GM18907 (cell line): ENCODE measurements around the gene PLP2.
"Not testable (repeated sequence)": the region's sequence is repeated elsewhere in the genome, so short reads cannot be mapped to it uniquely, and the experiment has no call there.

Experiments
- ATAC-seq: cut with Tn5 transposase; IDR thresholded peaks from one replicate; pipeline ENCODE4 v1.9.1; 2021; ENCODE audit warnings: mild to moderate bottlenecking, moderate library complexity; ENCODE audit not compliant: unreplicated experiment

PLP2 gene, protein sequence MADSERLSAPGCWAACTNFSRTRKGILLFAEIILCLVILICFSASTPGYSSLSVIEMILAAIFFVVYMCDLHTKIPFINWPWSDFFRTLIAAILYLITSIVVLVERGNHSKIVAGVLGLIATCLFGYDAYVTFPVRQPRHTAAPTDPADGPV

DNA sequence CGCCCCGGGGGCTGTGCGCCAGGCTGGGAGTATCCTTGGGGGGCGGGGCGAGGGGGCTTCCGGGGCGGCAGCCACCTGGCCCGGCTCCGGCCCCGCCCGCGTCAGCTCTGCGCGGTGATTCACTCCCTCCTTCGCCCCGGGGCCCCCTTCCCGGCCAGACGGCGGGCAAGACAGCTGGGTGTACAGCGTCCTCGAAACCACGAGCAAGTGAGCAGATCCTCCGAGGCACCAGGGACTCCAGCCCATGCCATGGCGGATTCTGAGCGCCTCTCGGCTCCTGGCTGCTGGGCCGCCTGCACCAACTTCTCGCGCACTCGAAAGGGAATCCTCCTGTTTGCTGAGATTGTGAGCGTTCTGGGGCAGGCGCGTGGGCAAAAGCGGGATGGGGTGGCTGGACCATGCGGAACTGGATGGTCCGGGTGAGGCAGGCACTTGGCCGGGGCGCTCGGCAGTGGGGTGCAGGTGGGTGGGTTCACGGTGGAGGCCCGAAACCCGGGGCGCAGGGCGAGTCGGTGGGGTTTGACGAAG lies at the start of gene PLP2:
Gene PLP2, plus strand, starts transcription at position 147 of the 528 bp plus-strand sequence. Its CDS starts 103 bp downstream, at position 250.
- peak; percentile 34 for ATAC-seq

DNA sequence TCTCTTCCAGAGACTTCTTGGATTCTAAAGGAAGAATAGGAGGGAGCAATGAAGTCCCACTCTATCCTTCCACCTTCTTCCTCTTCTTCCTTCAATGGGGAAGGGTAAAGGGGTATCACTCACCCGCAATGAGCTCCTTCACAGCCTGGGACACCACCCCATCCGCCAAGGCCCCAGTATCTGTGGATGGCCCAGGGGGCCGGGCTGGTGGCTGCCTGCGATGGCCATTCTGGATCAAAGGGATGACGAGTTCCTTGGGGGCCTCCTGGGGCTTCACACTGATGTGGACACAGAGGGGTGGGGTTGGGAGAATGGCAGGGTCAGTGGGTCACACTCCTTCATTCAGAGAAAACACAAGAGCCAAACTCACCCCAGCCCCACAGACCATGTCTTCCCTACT lies 49.2 kb upstream of the PLP2 start:
- no peak for ATAC-seq

DNA sequence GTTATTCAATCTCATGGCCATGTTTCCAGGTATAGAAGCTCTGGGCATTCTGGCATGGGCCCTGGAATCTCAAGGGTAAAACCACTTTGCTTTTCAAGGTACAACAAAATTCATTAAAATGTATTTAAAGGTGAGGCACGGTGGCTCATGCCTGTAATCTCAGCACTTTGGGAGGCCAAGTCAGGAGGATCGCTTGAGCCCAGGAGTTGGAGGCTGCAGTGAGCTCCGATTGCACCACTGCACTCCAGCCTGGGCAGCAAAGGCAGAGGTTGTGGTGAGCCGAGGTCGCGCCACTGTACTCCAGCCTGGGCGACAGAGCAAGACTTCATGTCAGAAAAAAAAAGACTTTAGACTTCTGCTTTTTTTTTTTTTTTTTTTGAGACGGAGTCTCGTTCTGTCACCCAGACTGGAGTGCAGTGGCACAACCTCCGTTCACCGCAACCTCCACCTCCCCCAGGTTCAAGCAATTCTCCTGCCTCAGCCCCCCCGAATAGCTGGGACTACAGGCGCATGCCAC lies 43.9 kb upstream of the PLP2 start:
- not testable (repeated sequence) for ATAC-seq

DNA sequence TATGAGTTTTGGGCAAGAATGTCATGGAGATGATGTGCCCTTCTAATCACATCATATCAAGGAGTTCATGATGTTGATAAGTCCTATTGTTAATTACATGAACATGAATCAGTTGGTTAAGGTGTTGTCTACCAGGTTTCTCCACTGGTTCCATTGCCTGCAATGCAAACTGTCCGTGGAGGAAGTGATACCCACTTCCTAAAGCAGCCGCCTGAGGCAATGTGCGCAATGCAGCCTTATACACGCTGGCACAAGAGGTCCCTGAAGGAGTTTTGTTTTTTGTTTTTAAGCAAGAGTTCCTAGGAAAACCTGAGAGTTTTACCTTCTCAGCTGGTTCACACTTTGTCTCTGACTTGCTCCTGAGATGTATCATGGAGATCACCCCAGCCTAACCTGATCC lies 42.3 kb upstream of the PLP2 start:
- no peak for ATAC-seq

DNA sequence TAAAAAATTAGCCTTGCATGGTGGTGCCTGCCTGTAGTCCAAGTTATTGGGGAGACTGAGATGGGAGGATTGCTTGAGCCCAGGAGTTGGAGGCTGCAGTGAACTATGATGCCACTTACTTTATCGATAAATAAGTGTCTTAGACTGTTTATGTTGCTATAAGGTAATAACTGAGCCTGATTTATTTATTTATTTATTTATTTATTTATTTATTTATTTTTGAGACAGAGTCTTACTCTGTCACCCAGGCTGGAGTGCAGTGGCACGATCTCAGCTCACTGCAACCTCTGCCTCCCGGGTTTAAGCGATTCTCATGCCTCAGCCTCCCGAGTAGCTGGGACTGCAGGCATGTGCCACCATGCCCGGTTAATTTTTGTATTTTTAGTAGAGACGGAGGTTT lies 39.4 kb upstream of the PLP2 start:
- not testable (repeated sequence) for ATAC-seq

DNA sequence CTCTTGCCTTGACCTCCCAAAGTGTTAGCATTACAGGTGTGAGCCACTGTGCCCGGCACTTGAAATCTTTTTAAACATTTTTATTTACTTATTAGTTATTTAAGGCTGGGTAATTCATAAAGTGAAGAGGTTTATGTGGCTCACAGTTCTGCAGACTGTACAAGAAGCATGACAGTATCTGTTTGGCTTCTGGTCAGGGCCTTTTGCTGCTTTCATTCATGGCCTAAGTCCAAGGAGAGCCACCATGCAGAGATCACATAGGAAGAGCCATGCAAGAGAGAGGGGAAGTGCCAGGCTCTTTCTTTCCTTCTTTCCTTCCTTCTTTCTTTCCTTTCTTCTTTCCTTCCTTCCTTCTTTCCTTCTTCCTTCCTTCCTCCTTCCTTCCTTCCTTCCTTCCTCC lies 37.9 kb upstream of the PLP2 start:
- ATAC-seq, result no peak

DNA sequence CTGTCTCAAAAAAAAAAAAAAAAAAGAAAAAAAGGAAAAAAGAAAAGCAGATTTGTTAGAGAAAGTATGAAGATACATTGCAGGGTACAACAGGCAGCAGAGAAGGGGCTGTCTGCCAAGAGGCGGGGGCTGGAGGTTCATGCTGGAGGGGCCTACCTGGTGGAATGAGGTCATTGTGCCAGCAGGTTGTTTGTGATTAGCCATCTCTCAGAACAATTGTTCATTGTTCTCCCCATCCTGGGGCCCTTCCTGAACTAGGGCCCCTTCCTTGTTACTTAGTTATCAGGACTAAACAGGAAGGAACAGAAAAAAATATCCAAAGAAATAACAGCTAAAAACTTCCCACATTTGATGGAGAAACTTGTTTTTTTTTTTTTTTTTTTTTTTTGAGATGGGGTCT lies 34.2 kb upstream of the PLP2 start:
- ATAC-seq, result no peak

DNA sequence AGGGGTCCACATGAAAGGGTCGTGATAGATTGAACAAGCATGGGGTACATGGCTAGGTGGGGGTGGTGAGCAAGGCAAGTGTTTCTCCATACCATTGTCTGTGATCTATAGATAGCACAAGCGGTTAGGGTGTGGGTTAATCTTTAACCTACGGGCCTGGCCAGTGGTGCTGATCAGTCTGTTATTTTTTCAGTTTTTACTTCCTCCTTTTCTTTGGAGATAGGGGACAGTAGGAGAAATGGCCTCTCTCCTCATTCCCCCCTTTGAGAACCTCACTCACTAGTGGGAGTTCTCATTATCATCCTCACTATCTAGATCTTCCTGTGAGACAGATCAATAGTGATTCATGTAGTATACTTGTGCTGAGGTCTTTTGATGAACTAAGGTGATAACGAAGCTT lies 32.0 kb upstream of the PLP2 start:
- no peak for ATAC-seq

DNA sequence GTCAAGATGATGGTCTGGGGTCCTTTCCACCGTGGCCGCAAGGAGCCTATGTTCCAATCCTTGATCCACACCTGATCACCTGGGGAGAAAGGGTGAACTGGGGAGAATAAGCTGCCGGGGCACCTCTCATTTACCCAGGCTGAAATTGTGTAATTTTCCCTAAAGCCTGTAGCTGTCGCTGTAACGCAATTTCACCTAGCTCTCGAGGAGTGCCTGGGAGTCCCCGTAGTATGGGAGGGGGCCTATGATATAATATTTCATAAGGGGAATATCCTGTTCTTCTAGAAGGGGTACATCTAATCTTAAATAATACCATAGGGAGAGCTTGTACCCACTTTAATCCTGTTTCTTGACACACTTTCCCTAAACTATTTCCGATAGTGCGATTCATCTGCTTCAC lies 29.4 kb upstream of the PLP2 start:
- ATAC-seq, result not testable (repeated sequence)

DNA sequence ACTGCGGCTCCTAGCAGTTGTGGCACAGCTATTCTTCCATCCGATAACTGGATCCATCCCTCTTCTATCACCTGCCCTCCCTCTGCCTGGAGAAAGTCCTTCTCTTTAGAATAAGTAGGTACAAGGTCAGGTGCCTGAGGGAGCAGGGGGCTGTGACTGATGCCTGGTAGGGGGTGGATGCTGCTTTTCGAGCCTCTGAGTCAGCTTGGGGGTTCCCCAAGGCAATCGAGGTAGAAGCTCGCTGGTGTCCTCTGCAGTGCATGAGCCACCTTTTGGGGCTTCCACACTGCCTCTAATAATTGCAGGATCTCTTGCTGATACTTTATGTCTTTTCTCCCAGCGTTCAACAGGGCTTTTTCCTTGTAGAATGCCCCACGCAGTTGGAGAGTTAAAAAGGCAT lies 28.5 kb upstream of the PLP2 start:
- not testable (repeated sequence) for ATAC-seq

DNA sequence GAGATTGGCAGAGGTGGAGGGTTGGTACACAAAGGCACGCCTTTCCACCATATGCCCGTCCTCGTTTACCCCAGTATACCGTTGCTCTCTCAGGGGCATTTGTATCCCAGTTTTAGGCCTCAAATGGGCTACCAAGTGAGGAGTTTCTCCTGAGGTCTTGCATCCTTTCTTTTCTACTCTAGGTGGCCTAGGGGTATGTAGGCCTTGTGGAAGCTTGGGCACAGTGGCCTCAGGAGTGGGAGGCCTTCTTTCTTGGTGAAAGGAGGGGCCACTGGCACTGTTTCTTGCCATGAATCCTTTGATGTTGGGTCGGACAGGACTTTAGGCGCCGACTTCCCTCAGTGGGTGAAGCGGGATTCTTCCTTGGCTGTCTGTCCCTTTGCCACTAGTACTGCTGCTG lies 24.4 kb upstream of the PLP2 start:
- no peak for ATAC-seq

DNA sequence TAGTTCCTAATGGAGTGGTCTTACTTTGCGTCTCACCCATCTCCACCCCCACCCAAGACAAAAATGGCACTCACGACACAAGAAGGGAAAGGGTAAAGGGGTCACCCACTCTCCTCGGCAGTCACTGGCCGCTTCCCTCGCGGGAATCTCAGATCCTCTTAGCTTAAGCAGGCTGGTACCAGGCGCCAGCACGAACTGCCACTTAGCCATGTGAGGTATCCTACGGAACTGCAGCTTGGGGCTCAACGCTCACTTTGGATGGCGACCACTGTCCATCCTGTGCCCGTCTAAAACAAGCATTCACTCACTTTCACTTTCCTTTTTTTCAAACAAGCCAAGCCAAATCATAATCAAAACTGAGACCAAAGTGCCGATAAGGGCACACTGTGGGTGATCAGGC lies 23.8 kb upstream of the PLP2 start:
- ATAC-seq, result no peak

DNA sequence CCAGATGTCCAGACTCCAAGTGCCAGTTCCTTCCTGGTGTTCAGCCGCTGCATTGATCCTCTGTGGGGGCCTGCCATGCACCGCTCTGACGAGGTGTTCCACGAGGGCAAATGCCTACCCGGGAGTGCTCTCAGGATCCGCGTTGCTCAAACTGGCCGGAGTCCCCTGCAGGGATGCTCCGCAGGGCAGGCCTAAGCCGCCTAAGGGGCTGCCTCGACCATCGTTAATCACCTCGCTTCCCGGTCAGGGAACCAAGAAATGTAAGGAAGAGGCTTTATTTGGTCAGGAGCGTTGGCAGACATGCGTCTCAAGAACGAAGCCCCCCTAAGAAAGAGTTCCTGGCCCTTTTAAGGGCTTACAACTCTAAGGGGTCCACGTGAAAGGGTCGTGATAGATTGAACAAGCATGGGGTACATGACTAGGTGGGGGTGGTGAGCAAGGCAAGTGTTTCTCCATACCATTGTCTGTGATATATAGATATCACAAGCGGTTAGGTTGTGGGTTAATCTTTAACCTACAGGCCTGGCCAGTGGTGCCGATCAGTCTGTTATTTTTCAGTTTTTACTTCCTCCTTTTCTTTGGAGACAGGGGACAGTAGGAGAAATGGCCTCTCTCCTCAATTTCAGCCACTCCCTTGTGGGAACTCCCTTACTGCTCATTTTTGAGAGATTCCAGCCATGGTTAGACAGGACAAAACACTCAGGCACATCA lies 23.2 kb upstream of the PLP2 start:
- not testable (repeated sequence) for ATAC-seq

DNA sequence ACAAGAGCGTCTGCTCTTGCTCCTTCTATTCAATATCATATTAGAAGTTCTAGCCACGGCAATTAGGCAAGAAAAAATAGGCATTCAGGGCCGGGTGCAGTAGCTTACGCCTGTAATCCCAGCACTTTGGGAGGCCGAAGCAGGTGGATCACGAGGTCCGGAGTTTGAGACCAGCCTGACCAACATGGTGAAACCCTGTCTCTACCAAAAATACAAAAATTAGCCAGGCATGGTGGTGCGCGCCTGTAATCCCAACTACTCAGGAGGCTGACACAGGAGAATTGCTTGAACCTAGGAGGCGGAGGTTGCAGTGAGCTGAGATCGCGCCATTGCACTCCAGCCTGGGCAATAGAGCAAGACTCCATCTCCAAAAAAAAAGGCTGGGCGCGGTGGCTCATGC lies 22.4 kb upstream of the PLP2 start:
- ATAC-seq, result not testable (repeated sequence)

DNA sequence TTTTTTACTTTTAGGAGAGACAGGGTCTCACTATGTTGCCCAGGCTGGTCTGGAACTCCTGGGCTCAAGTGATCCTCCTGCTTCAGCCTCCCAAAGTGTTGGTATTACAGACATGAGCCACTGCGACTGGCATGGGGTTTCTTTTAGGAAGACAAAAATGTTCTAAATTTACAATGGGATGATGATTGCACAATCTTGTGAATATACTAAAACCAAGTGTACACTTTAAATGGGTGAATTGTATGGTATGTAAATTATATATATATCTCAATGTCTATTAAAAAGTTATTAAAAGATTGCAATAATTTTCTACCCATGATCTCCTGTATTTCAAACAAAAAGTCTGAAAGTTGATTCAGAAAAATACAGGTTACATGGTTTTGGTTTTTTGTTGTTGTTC lies 18.2 kb upstream of the PLP2 start:
- no peak for ATAC-seq

DNA sequence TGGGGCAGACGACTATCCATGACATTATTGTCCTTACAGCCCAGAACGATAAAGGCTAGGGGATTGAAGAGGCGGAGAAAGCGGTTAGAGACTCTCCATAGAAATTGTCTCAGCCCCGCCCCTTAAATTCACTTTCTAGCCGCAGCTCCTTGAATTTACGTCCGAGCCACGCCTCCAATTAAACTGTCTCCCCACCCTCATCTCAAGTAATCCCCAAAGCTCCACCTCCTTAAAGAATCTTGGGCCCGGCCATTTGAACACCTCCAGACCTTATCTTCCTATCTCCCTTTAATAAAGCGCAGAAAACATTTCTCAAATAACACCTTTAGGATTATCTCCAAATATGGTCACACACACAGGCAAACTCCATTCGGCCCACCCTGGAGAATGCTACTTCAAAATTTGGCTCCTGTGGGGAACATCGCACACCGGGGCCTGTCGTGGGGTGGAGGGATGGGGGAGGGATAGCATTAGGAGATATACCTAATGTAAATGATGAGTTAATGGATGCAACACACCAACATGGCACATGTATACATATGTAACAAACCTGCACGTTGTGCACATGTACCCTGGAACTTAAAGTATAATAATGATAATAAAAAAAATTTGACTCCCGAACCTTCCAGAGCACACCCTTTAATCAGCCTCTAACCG lies 16.3 kb upstream of the PLP2 start:
- no peak for ATAC-seq

DNA sequence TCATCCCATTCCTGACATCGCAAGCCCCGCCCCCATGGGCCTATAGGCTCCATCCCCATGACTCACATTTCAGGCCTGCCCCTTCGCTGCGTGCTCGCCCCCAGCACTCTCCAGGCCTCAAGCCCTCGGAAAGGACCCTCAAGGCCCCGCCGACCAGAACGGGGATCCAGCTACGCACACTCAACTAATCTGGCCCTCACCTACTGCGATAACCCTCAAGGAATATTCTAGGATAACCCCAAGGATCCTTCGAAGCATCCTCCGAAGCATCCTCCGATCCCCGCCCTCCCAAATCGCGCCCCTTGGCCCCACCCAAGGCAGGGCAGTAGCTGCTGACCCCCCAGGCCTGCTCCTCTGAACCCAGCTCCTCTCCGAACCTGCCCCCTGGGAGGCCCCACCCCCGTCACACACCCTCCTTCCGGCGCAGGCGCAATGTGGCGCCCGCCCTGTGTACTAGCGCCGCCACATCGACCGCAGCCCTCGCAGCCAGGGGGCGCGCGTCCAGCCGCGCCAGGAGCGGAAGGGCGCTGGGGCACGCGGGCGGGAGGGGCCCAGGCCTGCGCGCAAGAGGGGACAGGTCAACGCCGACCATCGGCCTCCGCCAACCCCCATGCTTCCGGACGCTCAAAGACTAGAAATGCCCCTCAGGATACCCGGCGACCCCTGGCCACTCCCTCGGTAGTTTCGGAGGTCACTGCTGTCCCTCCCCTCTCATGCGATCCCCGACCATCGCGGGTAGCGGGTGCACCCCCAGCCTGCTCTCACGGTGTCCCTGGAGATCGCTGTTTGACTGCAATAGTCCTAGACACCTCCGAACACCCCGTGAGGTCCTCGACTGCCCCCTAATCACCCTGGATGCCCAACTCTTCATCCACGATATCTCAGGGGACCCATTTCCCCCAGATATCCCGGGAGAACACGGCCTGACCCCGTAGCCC lies 15.5 kb upstream of the PLP2 start:
- peak; percentile 78 for ATAC-seq

DNA sequence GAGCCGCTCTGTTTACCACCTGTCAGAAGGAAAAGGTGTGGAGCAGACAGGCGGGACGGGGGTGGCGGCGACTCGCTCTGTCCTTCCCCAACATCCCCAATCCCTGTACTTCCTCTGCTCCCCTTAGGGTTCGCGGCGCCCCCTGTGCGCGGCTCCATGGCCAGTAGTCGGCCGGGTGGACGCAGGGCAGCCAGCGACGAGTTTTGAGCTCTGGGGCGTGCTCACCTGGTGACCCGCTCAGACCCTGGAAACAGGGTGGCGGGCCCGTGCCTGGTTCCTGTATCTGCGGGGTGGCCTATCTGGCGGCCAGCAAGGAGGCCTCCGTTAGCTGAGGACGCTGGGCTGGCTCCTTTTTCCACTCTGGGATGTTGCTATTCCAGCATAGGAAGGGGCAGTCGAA lies 14.5 kb upstream of the PLP2 start:
- ATAC-seq, result no peak

DNA sequence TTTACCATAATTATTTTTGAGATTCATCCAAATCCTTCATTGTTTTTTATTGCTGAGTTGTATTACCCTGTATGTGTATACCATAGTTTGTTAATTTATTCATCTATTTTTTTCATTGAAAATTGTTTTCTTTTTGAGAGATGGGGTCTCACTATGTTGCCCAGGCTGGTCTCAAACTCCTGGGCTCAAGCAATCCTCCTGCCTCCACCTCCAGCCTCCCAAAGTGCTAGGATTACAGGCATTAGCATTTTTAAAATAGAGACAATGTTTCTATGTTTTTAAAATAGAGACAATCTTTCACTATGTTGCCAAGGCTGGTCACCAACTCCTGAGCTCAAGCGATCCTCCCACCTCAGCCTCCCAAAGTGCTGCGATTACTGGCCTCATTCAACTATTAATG lies 10.8 kb upstream of the PLP2 start:
- no peak for ATAC-seq

DNA sequence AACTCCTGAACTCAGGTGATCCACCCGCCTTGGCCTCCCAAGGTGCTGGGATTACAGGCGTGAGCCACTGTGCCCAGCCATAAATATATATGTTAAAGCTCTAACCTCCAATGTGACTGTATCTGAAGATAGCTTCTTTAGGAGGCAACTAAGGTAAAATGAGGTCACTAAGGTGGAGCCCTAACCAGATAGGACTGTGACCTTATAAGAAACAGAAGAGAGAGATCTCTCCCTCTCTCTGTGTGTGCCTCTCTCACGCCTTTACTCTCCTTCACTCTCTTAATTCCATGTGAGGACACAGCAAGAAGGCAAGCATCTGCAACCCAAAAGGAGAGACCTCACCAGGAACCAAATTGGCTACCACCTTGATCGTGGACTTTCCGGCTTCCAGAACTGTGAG lies 10.1 kb upstream of the PLP2 start:
- no peak for ATAC-seq

DNA sequence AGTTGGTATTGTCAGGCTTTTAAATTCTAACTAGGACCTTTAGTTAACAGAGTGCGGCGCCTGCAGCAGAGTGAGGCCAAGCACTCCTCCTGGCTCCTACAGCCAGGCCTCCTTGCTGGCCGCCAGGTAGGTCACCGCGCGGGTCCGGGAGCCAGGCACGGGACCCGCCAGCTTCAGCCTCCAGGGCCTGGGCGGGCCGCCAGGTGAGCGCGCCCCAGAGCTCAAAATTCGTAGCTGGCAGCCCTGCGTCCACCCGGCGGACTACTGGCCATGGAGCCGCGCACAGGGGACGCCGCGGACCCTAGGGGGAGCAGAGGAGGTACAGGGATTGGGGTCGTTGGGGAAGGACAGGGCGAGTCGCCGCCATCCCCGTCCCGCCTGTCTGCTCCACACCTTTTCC lies 9.1 kb upstream of the PLP2 start, which contains the start of gene MAGIX:
Gene MAGIX, plus strand, starts transcription at position 139 of the 400 bp plus-strand sequence. Its CDS starts 132 bp downstream, at position 271.
- no peak for ATAC-seq
